GM19438 (cell line): ENCODE measurements around the gene WRNIP1.

ENCODE experiments used
- ATAC-seq: cut with Tn5 transposase; IDR thresholded peaks from one replicate; pipeline ENCODE4 v1.9.1; 2021; ENCODE audit warnings: low read depth; ENCODE audit not compliant: unreplicated experiment

The WRNIP1 gene

GRCh38 chr6:2802521-2803060 is 37.4 kb downstream of the WRNIP1 start:
- no peak for ATAC-seq

GRCh38 chr6:2803731-2804429 is 38.7 kb downstream of the WRNIP1 start:
- no peak for ATAC-seq

- no peak for ATAC-seq
Measured at GRCh38 chr6:2804516-2804915, 39.3 kb downstream of the WRNIP1 start.

- ATAC-seq: no peak
Measured at GRCh38 chr6:2805031-2805430, 39.8 kb downstream of the WRNIP1 start.

GRCh38 chr6:2806644-2807043 is 41.5 kb downstream of the WRNIP1 start:
- ATAC-seq: no peak

GRCh38 chr6:2807342-2808090 is 42.3 kb downstream of the WRNIP1 start:
- ATAC-seq: no peak

- ATAC-seq: no peak
Measured at GRCh38 chr6:2809015-2809414, 43.8 kb downstream of the WRNIP1 start.

GRCh38 chr6:2810092-2810671 is 45.0 kb downstream of the WRNIP1 start:
- ATAC-seq: no peak

GRCh38 chr6:2812695-2813094 is 47.5 kb downstream of the WRNIP1 start:
- no peak for ATAC-seq

GRCh38 chr6:2816158-2816557 is 51.0 kb downstream of the WRNIP1 start:
- ATAC-seq: no peak

GRCh38 chr6:2817903-2818443 is 52.8 kb downstream of the WRNIP1 start:
- no peak for ATAC-seq

GRCh38 chr6:2818593-2818992 is 53.4 kb downstream of the WRNIP1 start:
- ATAC-seq: no peak

GRCh38 chr6:2819115-2819514 is 53.9 kb downstream of the WRNIP1 start:
- ATAC-seq: no peak

GRCh38 chr6:2819978-2820377 is 54.8 kb downstream of the WRNIP1 start:
- ATAC-seq: no peak

- no peak for ATAC-seq
Measured at GRCh38 chr6:2820415-2820814, 55.2 kb downstream of the WRNIP1 start.

GRCh38 chr6:2821554-2821953 is 56.4 kb downstream of the WRNIP1 start:
- ATAC-seq: no peak

GRCh38 chr6:2823104-2823850 is 58.1 kb downstream of the WRNIP1 start:
- ATAC-seq: no peak

GRCh38 chr6:2826131-2826530 is 60.9 kb downstream of the WRNIP1 start:
- ATAC-seq: no peak

- no peak for ATAC-seq
Measured at GRCh38 chr6:2827142-2827541, 61.9 kb downstream of the WRNIP1 start.

GRCh38 chr6:2828629-2829028 is 63.4 kb downstream of the WRNIP1 start:
- ATAC-seq: no peak

- ATAC-seq: no peak
Measured at GRCh38 chr6:2829253-2829652, 64.1 kb downstream of the WRNIP1 start.
